NCI-H345 treated with DMSO at 0.1 percent for 48 hours (cell line): ENCODE data around the gene SOCS3.
"Not testable (repeated sequence)": the region's sequence is repeated elsewhere in the genome, so short reads cannot be mapped to it uniquely, and the experiment has no call there.

Source experiments
- DNase-seq: peaks from one replicate; lab custom pipeline; 2025; ENCODE audit not compliant: unreplicated experiment; lab: John Stamatoyannopoulos, UW

SOCS3 gene

GRCh38 chr17:78313735-78314648 is 45.9 kb downstream of the SOCS3 start:
- peak; percentile 88 for DNase-seq

GRCh38 chr17:78309659-78310255 is 50.1 kb downstream of the SOCS3 start:
- DNase-seq, result not testable (repeated sequence)

- DNase-seq, result no peak
These were observed 51.8 kb downstream of the SOCS3 start for GRCh38 chr17:78307887-78308638.

- no peak for DNase-seq
These were observed 53.0 kb downstream of the SOCS3 start for GRCh38 chr17:78306913-78307312.
